HepG2 (cell line): ENCODE results near the gene CFAP70. TPM values are rescaled to one million over a fixed set of nuclear protein-coding genes. Genes with fewer than 3 reads are reported as not detected.

Experiments
- ATAC-seq: fragments of 200-7000 bp; cut with Tn5 transposase; 3 replicates; pipeline ENCODE4 v1.9.1; 2020; ENCODE audit warnings: mild to moderate bottlenecking, moderate library complexity
- BruUV-seq: library from RNA; stranded (reverse); fragments of 400-500 nt; replicated peaks from 2 replicates; lab custom pipeline; 2021; lab: Mats Ljungman, UMichigan
- CTCF ChIA-PET: fragments of 300-600 bp; formaldehyde crosslinking; extraction: SDS; loops from one replicate; lab custom pipeline; 2021; ENCODE audit warnings: low total read pairs, inconsistent platforms, low intra/inter-chr PET ratio; lab: Yijun Ruan, JAX
- POLR2A ChIA-PET: fragments of 350-600 bp; sonication (Branson Sonifier 250); formaldehyde crosslinking; loops from one replicate; lab custom pipeline; 2020; ENCODE audit warnings: antibody characterized with exemption, inconsistent platforms; lab: Yijun Ruan, JAX
- DNase-seq: peaks from one replicate; pipeline ENCODE4 v3.0.0-alpha.2; 2015; ENCODE audit warnings: low spot score
- FAIRE-seq: peaks from 3 replicates; lab custom pipeline; 2011; peaks lifted over from hg19 to GRCh38; lab: Jason Lieb, UNC
- H2AFZ ChIP-seq: one replicate; pipeline ENCODE4 v1.6.1; 2011; ENCODE audit warnings: low read length, inconsistent platforms
- H3K27ac ChIP-seq: fragments of 300-600 bp; 3 replicates; pipeline ENCODE4 v1.8.0; 2011; ENCODE audit warnings: mixed run types, mild to moderate bottlenecking, mixed read lengths, low read length, inconsistent platforms; ENCODE audit not compliant: insufficient read depth; ENCODE audit errors: extremely low read length
- H3K27me3 ChIP-seq, 2 experiments: fragments of 200-600 bp in 1 of 2; 2 replicates in 1 of 2; 3 replicates in 1 of 2; pipeline versions ENCODE4 v1.6.0 to v1.8.0; 2011; ENCODE audit warnings: low read length in 2 of 2, mild to moderate bottlenecking in 2 of 2, moderate library complexity in 2 of 2, inconsistent platforms in 1 of 2; ENCODE audit not compliant: insufficient read depth in 2 of 2, control insufficient read depth in 1 of 2
- H3K36me3 ChIP-seq, 2 experiments: fragments of 200-600 bp in 1 of 2; replicated peaks in 1 of 2; 2 replicates in 1 of 2; 3 replicates in 1 of 2; pipeline versions ENCODE4 v1.5.1 to v1.8.0; 2011; ENCODE audit warnings: low read length in 2 of 2, inconsistent platforms in 1 of 2; ENCODE audit not compliant: insufficient read depth in 2 of 2, control insufficient read depth in 1 of 2
- H3K4me1 ChIP-seq: 2 replicates; pipeline ENCODE4 v1.5.1; 2012; ENCODE audit warnings: low read length, inconsistent platforms; ENCODE audit not compliant: insufficient read depth
- H3K4me2 ChIP-seq: 2 replicates; pipeline ENCODE4 v1.6.0; 2011; ENCODE audit warnings: low read depth, low read length, inconsistent platforms
- H3K4me3 ChIP-seq, 3 experiments: fragments of 200-600 bp in 1 of 3; sonication (generic), shearing (Covaris generic) in 1 of 3; replicated peaks in 1 of 3; 2 replicates each; pipeline ENCODE4 v1.5.1; 2011 to 2016; ENCODE audit warnings: low read length in 3 of 3, inconsistent platforms in 2 of 3, low read depth in 2 of 3, mild to moderate bottlenecking in 2 of 3, control low read depth in 1 of 3, mixed read lengths in 1 of 3; ENCODE audit not compliant: insufficient read depth in 1 of 3
- H3K79me2 ChIP-seq: one replicate; pipeline ENCODE4 v1.6.1; 2011; ENCODE audit warnings: low read length, inconsistent platforms; ENCODE audit not compliant: insufficient read depth
- H3K9ac ChIP-seq: 2 replicates; pipeline ENCODE4 v1.6.0; 2011; ENCODE audit warnings: mild to moderate bottlenecking, low read depth, low read length, inconsistent platforms; ENCODE audit not compliant: insufficient read depth
- H3K9me3 ChIP-seq: 2 replicates; pipeline ENCODE4 v1.5.1; 2012; ENCODE audit warnings: mild to moderate bottlenecking, low read length
- H4K20me1 ChIP-seq: 2 replicates; pipeline ENCODE4 v1.6.0; 2011; ENCODE audit warnings: inconsistent platforms, mild to moderate bottlenecking, low read length, moderate library complexity; ENCODE audit not compliant: insufficient read depth
- AKAP8 ChIP-seq: sonication (generic); formaldehyde crosslinking; IDR thresholded peaks from 2 replicates; pipeline ENCODE4 v1.5.1; 2020; ENCODE audit warnings: mild to moderate bottlenecking, missing genetic modification reagents
- ARNT ChIP-seq: fragments of 450-650 bp; IDR thresholded peaks from 2 replicates; pipeline ENCODE4 v1.6.1; 2017
- MAFK ChIP-seq, 2 experiments: IDR thresholded peaks in 1 of 2; conservative IDR thresholded peaks in 1 of 2; 2 replicates each; pipeline ENCODE4 v1.6.1; 2011; ENCODE audit warnings: improper control_type of control experiment in 2 of 2, low read length in 2 of 2
- NFIB ChIP-seq: sonication (generic); formaldehyde crosslinking; IDR thresholded peaks from 2 replicates; pipeline ENCODE4 v1.9.0; 2021; ENCODE audit warnings: missing genetic modification reagents, mild to moderate bottlenecking, borderline replicate concordance
- SKI ChIP-seq: fragments of 450-650 bp; IDR thresholded peaks from one replicate; pipeline ENCODE4 v1.6.1; 2018; ENCODE audit warnings: mild to moderate bottlenecking; ENCODE audit not compliant: partially characterized antibody
- ZFAT ChIP-seq: sonication (generic); formaldehyde crosslinking; conservative IDR thresholded peaks from 2 replicates; pipeline ENCODE4 v1.8.1; 2023; ENCODE audit warnings: missing genetic modification reagents, inconsistent platforms
- ZNF317 ChIP-seq: sonication (generic); formaldehyde crosslinking; IDR thresholded peaks from 2 replicates; pipeline ENCODE4 v1.5.0; 2020; ENCODE audit warnings: mild to moderate bottlenecking, missing genetic modification reagents
- ZNF616 ChIP-seq: sonication (generic); formaldehyde crosslinking; IDR thresholded peaks from 2 replicates; pipeline ENCODE4 v1.5.0; 2020; ENCODE audit warnings: low read depth, mild to moderate bottlenecking, missing genetic modification reagents
- in situ Hi-C: cut with HindIII; loops from 2 replicates; pipeline ENCODE4 v1.10.0; 2017; ENCODE audit warnings: low pct_unique_long_range_greater_than_20kb; ENCODE audit not compliant: extremely low pct_ligation_motif_present
- intact Hi-C: fragments of 100-400 bp; cut with micrococcal nuclease; formaldehyde crosslinking; loops from one replicate; pipeline ENCODE4 v1.10.0; 2022; ENCODE audit not compliant: unreplicated experiment
- polyA plus RNA-seq, 8 experiments: library from polyadenylated mRNA; depleted of rRNA in 3 of 8; stranded (reverse) in 7 of 8; unstranded in 1 of 8; fragments of >200 nt; fragmentation: Illumina TruSeq in 4 of 8; extraction: Trizol in 4 of 8; gene quantifications; 2 replicates each; pipeline versions ENCODE4 v1.2.1 to v1.2.3, GENCODE V29; 2011 to 2016; ENCODE audit warnings: low read depth in 4 of 8, missing spikeins in 1 of 8, mixed read lengths in 1 of 8; ENCODE audit not compliant: insufficient read depth in 1 of 8
- total RNA-seq, 5 experiments: library from RNA; depleted of rRNA; stranded (reverse); fragments of >200 nt; fragmentation: Illumina TruSeq; extraction: Trizol; gene quantifications; 2 replicates each; pipeline ENCODE4 v1.2.3, GENCODE V29; 2016; ENCODE audit warnings: low read depth in 1 of 5
- TF ChIP-seq, protein P1 (sequence below): sonication (generic); formaldehyde crosslinking; IDR thresholded peaks from 2 replicates; pipeline ENCODE4 v1.8.1; 2023; ENCODE audit warnings: mild to moderate bottlenecking, missing genetic modification reagents, borderline replicate concordance

The CFAP70 gene
- total and polyA plus RNA-seq, 2 of the 13 experiments (the other 11 are each of a cell fraction or from before 2014, with no cell fraction given): 0.27 to 0.38 TPM

DNA sequence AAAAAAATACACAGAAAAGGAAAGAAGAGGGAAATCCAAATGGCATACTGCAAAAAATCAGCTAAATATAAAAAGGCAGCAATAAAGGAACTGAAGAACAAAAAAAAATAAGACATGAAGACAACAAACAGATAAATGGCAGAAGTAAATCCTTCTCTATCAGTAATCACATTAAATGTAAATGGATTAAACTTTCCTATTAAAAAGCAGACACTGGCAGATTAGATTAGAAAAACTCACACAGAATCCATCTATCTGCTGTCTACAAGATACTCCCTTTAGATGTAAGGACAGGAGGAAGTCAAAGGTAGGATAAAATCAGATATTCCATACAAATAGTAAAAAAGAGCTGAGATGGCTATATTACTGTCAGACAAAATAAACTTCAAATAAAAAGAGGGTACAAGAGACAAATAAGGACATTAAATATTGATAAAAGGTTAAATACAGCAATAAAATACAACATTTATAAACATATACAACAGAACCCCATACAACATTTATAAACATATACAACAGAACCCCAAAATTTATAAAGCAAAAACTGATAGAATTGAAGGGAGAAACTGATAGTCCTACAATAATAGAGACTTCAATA lies 51.4 kb downstream of the CFAP70 start:
- no TSS peak for BruUV-seq
- H3K4me1 ChIP-seq: no peaks in the 10 kb centered on the region
- no peak overlapping the region for H3K27ac ChIP-seq
- in situ Hi-C loops (no loop called here), intact Hi-C loops (no loop called here)
- DNase-seq (no peak), FAIRE-seq (no peak), ATAC-seq (no peak)
- no peaks in the 10 kb centered on the region for H4K20me1 ChIP-seq
- no peaks in the 10 kb centered on the region for H3K36me3 ChIP-seq
- no peak overlapping the region for H3K4me2 ChIP-seq
- H3K27me3 ChIP-seq: no peaks in the 10 kb centered on the region
- H3K4me3 ChIP-seq: no peak overlapping the region
- POLR2A ChIA-PET: no interaction called here
- no peak overlapping the region for H2AFZ ChIP-seq
- no peak overlapping the region for H3K9ac ChIP-seq
- CTCF ChIA-PET: no interaction called here
- H3K79me2 ChIP-seq: no peaks in the 10 kb centered on the region
- H3K9me3 ChIP-seq: no peaks in the 10 kb centered on the region
- TF ChIP-seq ZFAT (CRISPR knock-in tag): no peak
- peak in 1 of 2 experiments; percentile 43; a peak in 1 of 4 replicates for TF ChIP-seq MAFK (conservative IDR thresholded peaks at IDR 0.05 in 1 of 2, IDR thresholded peaks at IDR 0.05 in 1 of 2; ENCODE audit: low read length in 2 of 2)
- TF ChIP-seq ARNT: no peak
- no peak for TF ChIP-seq SKI
- TF ChIP-seq NFIB (CRISPR knock-in tag): no peak
- TF ChIP-seq AKAP8 (CRISPR knock-in tag): no peak

DNA sequence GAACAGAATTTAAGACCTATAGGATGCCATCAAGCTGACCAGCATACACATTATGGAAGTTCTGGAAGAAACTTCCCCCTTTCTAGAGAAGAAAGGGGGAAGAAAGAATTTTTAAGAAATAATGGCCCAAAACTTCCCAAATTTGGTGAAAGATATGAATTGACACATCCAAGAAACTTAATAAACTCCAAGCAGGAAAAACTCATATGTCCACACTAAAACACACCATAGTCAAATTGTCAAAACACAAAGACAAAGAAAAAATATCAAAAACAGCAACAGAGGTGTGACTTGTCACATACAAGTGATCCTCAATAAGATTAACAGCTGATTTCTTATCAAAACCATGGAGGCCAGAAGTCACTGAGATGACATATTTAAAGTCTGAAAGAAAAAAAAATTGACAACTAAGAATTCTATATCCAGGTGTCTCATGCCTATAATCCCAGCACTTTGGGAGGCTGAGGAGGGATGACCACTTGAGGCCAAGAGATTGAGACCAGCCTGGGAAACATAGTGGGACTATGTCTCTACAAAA lies 52.4 kb downstream of the CFAP70 start:
- Histone ChIP-seq H3K79me2 (no peaks in the 10 kb centered on the region), H3K4me3 (no peak overlapping the region), H3K4me2 (no peak overlapping the region), H4K20me1 (no peaks in the 10 kb centered on the region), H3K9me3 (no peaks in the 10 kb centered on the region), H3K4me1 (no peaks in the 10 kb centered on the region), H3K36me3 (no peaks in the 10 kb centered on the region), H2AFZ (no peak overlapping the region), H3K27ac (no peak overlapping the region), H3K9ac (no peak overlapping the region), H3K27me3 (no peaks in the 10 kb centered on the region)
- ATAC-seq (no peak), FAIRE-seq (no peak), DNase-seq (no peak)
- BruUV-seq: no TSS peak
- TF ChIP-seq ZNF616 (no peak), ZNF317 (peak; percentile 75)
- TF ChIP-seq, protein P1, sequence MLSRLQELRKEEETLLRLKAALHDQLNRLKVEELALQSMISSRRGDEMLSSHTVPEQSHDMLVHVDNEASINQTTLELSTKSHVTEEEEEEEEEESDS (CRISPR knock-in tag): no peak
- CTCF ChIA-PET: no interaction called here
- in situ Hi-C loops (no loop called here), intact Hi-C loops (no loop called here)
- POLR2A ChIA-PET: no interaction called here
